ENCODE measurements around the gene C22orf42.
"Not testable (repeated sequence)": the region's sequence is repeated elsewhere in the genome, so short reads cannot be mapped to it uniquely, and the experiment has no call there.

Gene C22orf42

DNA sequence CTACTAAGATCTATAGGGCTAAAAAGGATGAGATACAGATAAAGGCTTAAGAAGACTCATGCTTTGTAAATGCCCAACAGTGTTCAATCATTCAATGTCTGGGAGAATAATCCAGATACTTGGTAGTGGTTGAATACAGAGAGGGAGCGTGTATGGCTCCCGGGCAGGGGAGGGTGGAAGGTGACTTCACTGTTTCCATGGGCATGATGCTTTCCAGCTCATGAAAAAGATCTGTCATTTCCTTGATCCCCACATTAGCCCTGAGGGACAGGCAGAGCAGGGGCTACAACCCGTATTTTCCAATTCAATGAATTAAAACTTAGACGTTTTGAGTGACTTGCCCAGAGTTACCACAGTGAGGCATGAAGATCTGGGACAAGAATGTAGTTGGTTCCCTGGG lies 4.4 kb downstream of the C22orf42 start:
- not testable (repeated sequence) for H4K20me1 ChIP-seq (ENCODE audit: insufficient read depth, low read length); H3K4me3 ChIP-seq (ENCODE audit: low read length); H3K79me2 ChIP-seq (ENCODE audit: low read length); H3K4me1 ChIP-seq (ENCODE audit: low read length); H3K4me2 ChIP-seq (ENCODE audit: low read length); H3K9me3 ChIP-seq (ENCODE audit: insufficient read depth, low read length); H3K9ac ChIP-seq (ENCODE audit: low read length); H2AFZ ChIP-seq (ENCODE audit: low read depth, low read length); H3K27ac ChIP-seq (ENCODE audit: low read length); H3K36me3 ChIP-seq (replicated peaks; ENCODE audit: low read depth, low read length)
- peaks cover 19% of the 10 kb centered on the region for H3K27me3 ChIP-seq (ENCODE audit: low read depth, low read length)

DNA sequence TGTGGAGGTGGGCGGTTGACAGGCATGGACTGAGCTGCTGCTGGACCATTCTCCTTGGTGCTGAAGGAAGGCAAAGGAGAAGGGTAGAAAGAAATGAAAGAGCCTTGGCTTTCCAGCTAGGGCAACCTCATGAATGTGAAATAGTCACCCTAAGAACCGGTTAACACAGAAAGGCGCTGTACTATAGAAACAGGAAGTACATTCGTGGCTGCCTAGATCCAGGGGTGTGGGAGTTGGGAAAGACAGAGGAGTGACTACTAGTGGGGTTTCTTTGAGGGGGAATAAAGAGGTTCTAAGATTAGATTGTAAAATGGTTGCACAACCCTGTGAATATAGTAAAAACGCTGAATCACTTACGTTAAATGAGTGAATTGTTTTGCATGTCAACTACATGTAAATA lies 7.5 kb downstream of the C22orf42 start:
- not testable (repeated sequence) for H3K4me2 ChIP-seq (ENCODE audit: low read length); H4K20me1 ChIP-seq (ENCODE audit: insufficient read depth, low read length); H3K9me3 ChIP-seq (ENCODE audit: insufficient read depth, low read length)

DNA sequence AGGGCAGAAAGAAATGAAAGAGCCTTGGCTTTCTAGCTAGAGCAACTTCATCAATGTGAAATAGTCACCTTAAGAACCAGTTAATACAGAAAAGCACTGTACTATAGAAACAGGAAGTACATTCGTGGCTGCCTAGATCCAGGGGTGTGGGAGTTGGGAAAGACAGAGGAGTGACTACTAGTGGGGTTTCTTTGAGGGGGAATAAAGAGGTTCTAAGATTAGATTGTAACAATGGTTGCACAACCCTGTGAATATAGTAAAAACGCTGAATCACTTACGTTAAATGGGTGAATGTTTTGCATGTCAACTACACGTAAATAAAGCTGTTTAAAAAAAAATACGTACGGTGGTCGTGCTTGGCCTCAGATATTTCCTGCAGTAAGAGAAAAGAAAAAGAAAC lies 8.5 kb downstream of the C22orf42 start:
- not testable (repeated sequence) for H3K4me3 ChIP-seq (ENCODE audit: low read length); H4K20me1 ChIP-seq (ENCODE audit: insufficient read depth, low read length); H3K79me2 ChIP-seq (ENCODE audit: low read length); H2AFZ ChIP-seq (ENCODE audit: low read depth, low read length); H3K4me1 ChIP-seq (ENCODE audit: low read length); H3K27me3 ChIP-seq (ENCODE audit: low read depth, low read length); H3K27ac ChIP-seq (ENCODE audit: low read length); H3K9ac ChIP-seq (ENCODE audit: low read length); H3K9me3 ChIP-seq (ENCODE audit: insufficient read depth, low read length); H3K4me2 ChIP-seq (ENCODE audit: low read length); H3K36me3 ChIP-seq (replicated peaks; ENCODE audit: low read depth, low read length)

More for the DNA sequence above, 7.5 kb downstream of the C22orf42 start:
- not testable (repeated sequence) for H3K27me3 ChIP-seq (ENCODE audit: low read depth, low read length); H3K27ac ChIP-seq (ENCODE audit: low read length); H3K36me3 ChIP-seq (replicated peaks; ENCODE audit: low read depth, low read length); H2AFZ ChIP-seq (ENCODE audit: low read depth, low read length); H3K4me3 ChIP-seq (ENCODE audit: low read length); H3K9ac ChIP-seq (ENCODE audit: low read length); H3K79me2 ChIP-seq (ENCODE audit: low read length); H3K4me1 ChIP-seq (ENCODE audit: low read length)

DNA sequence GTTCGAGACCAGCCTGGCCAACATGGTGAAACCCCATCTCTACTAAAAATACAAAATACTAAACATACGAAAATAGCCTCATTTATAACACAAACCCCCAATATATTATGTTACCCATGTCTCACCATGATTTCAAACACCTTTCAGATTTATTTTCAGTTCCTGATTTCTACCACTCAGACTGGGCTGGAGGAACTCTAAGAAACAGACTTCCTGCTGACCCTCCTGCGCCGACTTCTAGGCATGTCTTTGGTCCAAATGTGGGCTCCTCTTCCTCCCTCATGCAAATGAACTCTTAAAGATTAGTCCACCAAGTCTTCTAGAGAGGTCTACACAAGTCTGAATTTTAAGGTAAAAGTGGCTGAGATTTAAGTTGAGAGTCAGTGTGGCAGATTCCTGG lies 10.7 kb downstream of the C22orf42 start:
- not testable (repeated sequence) for H3K9ac ChIP-seq (ENCODE audit: low read length); H3K36me3 ChIP-seq (replicated peaks; ENCODE audit: low read depth, low read length); H3K79me2 ChIP-seq (ENCODE audit: low read length); H3K27me3 ChIP-seq (ENCODE audit: low read depth, low read length); H3K4me3 ChIP-seq (ENCODE audit: low read length); H2AFZ ChIP-seq (ENCODE audit: low read depth, low read length); H3K27ac ChIP-seq (ENCODE audit: low read length); H4K20me1 ChIP-seq (ENCODE audit: insufficient read depth, low read length); H3K9me3 ChIP-seq (ENCODE audit: insufficient read depth, low read length)
- Histone ChIP-seq H3K4me2 (ENCODE audit: low read length) (peak overlapping the region; percentile 39; the same call in 1 of the 2 replicates), H3K4me1 (ENCODE audit: low read length) (peaks cover 20% of the 10 kb centered on the region)

DNA sequence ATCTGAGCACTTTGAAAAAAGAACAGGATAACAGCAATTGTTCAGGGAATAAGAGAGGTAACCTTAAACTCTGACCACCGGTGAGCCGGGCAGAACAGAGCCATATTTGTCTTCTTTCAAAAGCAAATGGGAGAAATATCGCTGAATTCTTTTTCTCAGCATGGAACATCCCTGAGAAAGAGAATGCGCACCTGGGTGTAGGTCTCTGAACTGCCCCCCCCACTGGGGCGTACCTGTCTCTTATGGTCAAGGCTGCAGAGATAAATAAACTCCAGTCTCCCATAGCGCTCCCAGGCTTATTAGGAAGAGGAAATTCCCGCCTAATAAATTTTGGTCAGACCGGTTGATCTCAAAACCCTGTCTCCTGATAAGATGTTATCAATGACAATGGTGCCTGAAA lies 12.0 kb downstream of the C22orf42 start:
- not testable (repeated sequence) for H3K36me3 ChIP-seq (replicated peaks; ENCODE audit: low read depth, low read length); H4K20me1 ChIP-seq (ENCODE audit: insufficient read depth, low read length); H3K4me3 ChIP-seq (ENCODE audit: low read length); H3K27ac ChIP-seq (ENCODE audit: low read length); H3K9me3 ChIP-seq (ENCODE audit: insufficient read depth, low read length); H2AFZ ChIP-seq (ENCODE audit: low read depth, low read length); H3K79me2 ChIP-seq (ENCODE audit: low read length); H3K27me3 ChIP-seq (ENCODE audit: low read depth, low read length); H3K4me2 ChIP-seq (ENCODE audit: low read length); H3K9ac ChIP-seq (ENCODE audit: low read length)
- peaks cover 20% of the 10 kb centered on the region for H3K4me1 ChIP-seq (ENCODE audit: low read length)

DNA sequence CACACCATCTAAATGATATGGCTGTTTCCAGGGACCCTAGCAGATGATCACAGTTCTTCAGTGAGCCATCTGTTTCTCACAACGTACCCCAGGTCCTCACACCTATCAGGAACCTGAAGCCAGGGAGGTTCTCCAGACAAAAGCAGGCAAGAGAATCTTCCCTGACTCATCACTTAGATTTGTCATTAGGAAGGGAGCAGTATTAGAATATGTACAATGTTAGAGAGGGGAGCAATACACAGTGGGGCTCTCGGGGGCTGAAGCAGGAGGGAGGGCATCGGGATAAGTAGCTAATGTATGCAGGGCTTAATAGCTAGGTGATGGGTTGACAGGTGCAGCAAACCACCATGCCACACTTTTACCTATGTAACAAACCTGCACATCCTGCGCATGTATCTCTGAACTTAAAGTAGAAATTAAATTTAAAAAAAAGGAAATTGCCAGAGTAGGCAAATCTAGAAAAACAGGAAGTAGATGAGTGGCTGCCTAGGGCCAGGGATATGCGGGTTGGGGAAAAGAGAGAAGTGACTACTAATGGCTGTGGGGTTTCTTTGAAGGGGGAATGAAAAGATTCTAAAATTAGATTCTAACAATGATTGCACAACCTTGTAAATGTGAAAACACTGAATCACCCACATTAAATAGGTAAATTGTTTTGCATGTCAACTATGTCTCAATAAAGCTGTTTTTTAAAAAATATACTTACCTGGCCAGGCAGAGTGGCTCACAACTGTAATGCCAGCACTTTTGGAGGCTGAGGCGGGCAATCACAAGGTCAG lies 14.4 kb downstream of the C22orf42 start:
- Histone ChIP-seq H3K27me3 (ENCODE audit: low read depth, low read length) (0 out of 2 replicates have a peak, but pooled peaks cover 8% of the 10 kb centered on the region), H3K4me3 (ENCODE audit: low read length) (peak overlapping the region; percentile 1; the same call in 1 of the 2 replicates), H3K79me2 (ENCODE audit: low read length) (no peaks in the 10 kb centered on the region), H3K27ac (ENCODE audit: low read length) (no peak overlapping the region), H2AFZ (ENCODE audit: low read depth, low read length) (no peak overlapping the region), H3K9me3 (ENCODE audit: insufficient read depth, low read length) (no peaks in the 10 kb centered on the region), H3K4me1 (ENCODE audit: low read length) (peaks cover 17% of the 10 kb centered on the region), H3K9ac (ENCODE audit: low read length) (no peak overlapping the region), H3K4me2 (ENCODE audit: low read length) (peak overlapping the region; percentile 32), H3K36me3 (replicated peaks; ENCODE audit: low read depth, low read length) (no peaks in the 10 kb centered on the region), H4K20me1 (ENCODE audit: insufficient read depth, low read length) (no peaks in the 10 kb centered on the region)
- TF ChIP-seq, protein P1, sequence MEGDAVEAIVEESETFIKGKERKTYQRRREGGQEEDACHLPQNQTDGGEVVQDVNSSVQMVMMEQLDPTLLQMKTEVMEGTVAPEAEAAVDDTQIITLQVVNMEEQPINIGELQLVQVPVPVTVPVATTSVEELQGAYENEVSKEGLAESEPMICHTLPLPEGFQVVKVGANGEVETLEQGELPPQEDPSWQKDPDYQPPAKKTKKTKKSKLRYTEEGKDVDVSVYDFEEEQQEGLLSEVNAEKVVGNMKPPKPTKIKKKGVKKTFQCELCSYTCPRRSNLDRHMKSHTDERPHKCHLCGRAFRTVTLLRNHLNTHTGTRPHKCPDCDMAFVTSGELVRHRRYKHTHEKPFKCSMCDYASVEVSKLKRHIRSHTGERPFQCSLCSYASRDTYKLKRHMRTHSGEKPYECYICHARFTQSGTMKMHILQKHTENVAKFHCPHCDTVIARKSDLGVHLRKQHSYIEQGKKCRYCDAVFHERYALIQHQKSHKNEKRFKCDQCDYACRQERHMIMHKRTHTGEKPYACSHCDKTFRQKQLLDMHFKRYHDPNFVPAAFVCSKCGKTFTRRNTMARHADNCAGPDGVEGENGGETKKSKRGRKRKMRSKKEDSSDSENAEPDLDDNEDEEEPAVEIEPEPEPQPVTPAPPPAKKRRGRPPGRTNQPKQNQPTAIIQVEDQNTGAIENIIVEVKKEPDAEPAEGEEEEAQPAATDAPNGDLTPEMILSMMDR (IDR thresholded peaks at IDR 0.05; ENCODE audit: low read depth, low read length) = no peak
- TF ChIP-seq EZH2phosphoT487 (IDR thresholded peaks at IDR 0.05; ENCODE audit: low read depth) = no peak

All from OCI-LY3 (cell line).